Activated T-helper 1 cell treated with Interleukin-2 at 50 U/mL for 16 hours (primary cell): ENCODE measurements around the gene SNW1.
"Not testable (repeated sequence)": the region's sequence is repeated elsewhere in the genome, so short reads cannot be mapped to it uniquely, and the experiment has no call there.

Experiments used
- DNase-seq: peaks from one replicate; pipeline ENCODE4 v3.0.0-alpha.2; 2020; ENCODE audit warnings: low read depth

SNW1 gene

GRCh38 chr14:77760381-77761204 lies at the start of gene SNW1:
SNW1 (minus strand) TSS chr14:77761156; CDS start chr14:77761127, 29 bp downstream.
- DNase-seq, result peak; percentile 84

GRCh38 chr14:77809011-77809410 lies 48.1 kb upstream of the SNW1 start:
- DNase-seq, result no peak

DNA sequence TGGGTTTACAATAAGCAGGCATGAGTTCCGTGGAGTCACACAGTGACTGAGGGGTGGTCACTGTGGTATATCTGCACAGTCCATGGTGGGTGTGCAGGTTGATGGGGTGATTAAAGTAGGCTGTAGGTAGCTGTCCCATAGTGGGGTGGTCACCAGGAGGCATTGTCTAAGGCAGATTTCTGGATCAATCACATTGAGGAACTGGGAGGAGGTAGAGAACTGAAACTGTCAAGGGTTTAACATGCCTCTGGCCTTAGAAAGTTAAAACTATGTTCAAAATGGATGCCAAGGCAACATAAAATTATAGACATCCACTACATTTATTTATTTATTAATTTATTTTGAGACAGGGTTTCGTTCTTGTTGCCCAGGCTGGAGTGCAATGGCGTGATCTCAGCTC lies 47.3 kb upstream of the SNW1 start:
- DNase-seq, result no peak

GRCh38 chr14:77805706-77806105 lies 44.8 kb upstream of the SNW1 start:
- no peak for DNase-seq

- no peak for DNase-seq
Measured at GRCh38 chr14:77804592-77804991, 43.6 kb upstream of the SNW1 start.

DNA sequence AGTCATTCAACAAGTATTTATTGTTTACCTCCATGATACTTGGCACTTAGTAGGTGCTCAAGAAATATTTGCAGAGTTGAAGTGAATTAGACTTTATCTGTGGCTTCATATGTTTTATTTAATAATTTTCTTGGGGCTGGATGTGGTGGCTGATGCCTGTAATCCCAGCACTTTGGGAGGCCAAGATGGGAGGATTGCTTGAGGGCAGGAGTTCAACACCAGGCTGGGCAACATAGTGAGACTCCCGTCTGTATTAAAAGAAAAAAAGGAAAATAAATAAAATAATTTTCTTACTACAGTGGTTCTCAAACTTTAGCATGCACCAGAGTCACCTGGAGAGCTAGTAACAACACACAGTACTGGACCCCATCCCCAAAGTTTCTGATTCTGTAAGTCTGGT lies 39.9 kb upstream of the SNW1 start:
- DNase-seq, result no peak

DNA sequence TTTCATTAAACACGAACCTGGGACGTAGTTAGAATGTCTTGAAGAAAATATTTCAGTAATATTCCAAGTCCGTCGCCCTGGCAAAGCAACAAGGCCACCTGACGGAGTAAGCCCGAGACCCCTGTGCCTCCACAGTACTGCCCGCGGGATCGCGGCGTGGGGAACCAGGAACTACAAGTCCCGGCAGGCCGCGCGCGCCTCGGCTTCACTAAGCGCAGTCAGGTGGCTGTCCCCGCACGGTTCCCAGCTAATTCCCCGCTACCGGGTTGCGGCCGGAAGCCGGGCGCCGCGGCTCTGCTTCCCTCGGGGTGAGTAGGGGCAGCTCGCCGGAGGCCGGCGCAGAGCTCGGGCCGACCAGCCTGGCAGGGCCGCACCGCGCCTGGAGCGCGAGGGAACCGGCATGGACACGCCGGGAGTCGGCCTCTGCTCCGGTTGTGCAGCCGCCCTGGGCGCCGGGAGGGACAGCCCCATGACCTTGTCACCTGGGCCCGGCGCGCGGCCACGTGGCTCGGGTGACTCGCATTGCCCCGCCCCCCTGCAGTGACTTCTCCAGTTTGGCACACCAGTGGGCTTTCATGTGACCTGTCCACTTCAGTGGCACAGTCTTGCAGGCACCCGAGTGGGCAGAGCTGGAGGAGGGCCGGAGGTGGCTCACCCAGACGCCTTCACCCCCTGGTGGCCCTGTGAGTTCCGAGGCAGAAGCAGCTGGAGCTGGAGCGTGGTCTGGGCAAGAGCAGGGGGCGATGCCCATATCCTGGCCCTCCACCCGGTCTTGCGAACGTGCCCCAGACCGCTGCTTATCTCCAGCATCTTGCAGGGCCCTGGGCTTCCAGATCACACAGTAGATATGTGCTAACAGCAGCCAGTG lies 39.1 kb upstream of the SNW1 start, which contains the start of gene ADCK1:
Gene ADCK1 (plus strand): TSS at position 247 of the 868 bp plus-strand sequence. CDS start 18,870 bp downstream, outside the sequence.
- DNase-seq, result peak; percentile 71

DNA sequence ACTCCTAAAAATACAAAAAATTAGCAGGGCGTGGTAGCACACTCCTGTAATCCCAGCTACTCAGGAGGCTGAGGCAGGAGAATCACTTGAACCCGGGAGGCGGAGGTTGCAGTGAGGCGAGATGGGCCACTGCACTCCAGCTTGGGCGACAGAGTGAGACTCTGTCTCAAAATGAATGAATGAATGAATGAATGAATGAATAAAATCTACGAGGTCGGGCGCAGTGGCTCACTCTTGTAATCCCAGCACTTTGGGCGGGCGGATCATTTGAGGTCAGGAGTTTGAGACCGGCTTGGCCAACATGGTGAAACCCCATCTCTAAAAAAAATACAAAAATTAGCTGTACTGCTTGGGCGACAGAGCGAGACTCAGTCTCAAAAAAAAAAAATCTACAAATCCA lies 38.5 kb upstream of the SNW1 start:
- DNase-seq, result not testable (repeated sequence)

DNA sequence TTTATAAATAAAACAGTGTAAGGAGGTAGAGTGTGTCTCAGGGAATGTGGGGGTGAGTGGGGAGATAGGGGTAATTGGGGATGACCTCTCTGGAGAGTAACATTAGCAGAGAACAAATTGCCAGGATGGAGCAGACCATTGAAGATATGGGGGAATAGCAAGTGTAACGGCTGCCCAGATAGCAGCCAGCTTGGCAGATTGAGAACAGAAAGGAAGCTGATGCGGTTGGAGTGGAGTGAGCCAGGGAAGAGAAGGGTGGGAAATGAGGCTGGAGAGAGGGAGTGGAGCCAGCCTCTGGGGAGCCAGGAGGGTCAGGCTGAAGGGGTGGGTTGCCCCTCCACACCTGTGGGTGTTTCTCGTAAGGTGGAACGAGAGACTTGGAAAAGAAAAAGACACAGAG lies 33.4 kb upstream of the SNW1 start:
- no peak for DNase-seq

DNA sequence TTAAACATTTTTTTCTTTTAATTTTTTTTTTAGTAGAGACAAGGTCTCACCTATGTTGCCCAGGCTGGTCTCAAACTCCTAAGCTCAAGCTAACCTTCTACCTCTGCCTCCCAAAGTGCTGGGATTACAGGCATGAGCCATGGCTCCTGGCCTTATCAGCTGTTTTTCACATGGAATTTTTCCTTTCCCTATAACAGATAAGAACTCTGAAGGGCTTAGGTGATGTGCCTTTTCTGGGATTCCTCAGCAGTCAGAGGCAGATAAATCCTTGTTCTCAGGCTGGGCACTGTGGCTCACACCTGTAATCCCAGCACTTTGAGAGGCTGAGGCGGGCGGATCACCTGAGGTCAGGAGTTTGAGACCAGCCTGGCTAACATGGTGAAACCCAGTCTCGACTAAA lies 32.3 kb upstream of the SNW1 start:
- not testable (repeated sequence) for DNase-seq

GRCh38 chr14:77791225-77791600 lies 30.3 kb upstream of the SNW1 start:
- DNase-seq, result no peak

GRCh38 chr14:77790566-77791224 lies 29.7 kb upstream of the SNW1 start:
- DNase-seq, result no peak

GRCh38 chr14:77786148-77786547 lies 25.2 kb upstream of the SNW1 start:
- no peak for DNase-seq

- DNase-seq, result no peak
Measured at GRCh38 chr14:77782202-77782601, 21.2 kb upstream of the SNW1 start.

- not testable (repeated sequence) for DNase-seq
Measured at GRCh38 chr14:77773966-77774365, 13.0 kb upstream of the SNW1 start.

- DNase-seq, result not testable (repeated sequence)
Measured at GRCh38 chr14:77768442-77769069, 7.6 kb upstream of the SNW1 start.

DNA sequence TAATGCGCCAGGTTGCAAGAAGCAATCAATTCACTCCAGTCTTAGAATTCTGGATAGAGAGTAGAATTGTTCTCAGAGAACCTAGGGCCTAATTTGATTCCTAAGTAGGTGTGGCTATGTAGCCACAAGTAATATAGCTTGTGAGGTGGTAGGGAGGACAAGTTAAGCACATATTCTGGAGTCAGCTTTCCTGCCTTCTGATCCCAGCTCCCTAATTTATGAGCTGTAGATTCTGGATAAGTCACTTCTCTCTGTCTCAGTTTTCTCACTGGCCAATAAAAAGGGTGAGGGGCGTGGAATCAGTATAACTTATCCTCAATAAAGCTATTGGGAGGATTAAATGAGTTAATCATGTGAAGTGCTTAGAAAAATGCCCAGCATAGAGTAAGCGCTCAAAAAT lies 3.0 kb upstream of the SNW1 start:
- no peak for DNase-seq

DNA sequence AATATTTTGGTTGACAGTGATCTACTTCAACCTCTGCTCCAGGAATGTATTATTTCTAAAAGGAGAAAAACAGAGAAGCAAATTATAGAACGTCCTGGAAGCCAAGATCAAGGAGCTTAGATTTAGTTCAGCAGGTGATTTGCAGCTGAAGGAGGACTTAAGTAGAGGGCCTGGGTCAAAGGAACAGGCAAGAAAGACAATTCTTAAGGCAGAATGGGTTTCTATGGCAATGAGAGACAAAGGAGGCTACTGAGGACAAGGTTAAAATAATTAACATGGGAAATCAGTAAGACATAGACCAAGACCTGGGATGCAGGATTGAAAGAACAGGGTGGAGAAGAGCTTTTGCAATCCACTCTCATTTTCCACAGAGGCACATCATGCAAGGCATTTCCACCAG lies 2.4 kb upstream of the SNW1 start:
- no peak for DNase-seq

- no peak for DNase-seq
Measured at GRCh38 chr14:77761205-77761931, 412 bp upstream of the SNW1 start.

DNA sequence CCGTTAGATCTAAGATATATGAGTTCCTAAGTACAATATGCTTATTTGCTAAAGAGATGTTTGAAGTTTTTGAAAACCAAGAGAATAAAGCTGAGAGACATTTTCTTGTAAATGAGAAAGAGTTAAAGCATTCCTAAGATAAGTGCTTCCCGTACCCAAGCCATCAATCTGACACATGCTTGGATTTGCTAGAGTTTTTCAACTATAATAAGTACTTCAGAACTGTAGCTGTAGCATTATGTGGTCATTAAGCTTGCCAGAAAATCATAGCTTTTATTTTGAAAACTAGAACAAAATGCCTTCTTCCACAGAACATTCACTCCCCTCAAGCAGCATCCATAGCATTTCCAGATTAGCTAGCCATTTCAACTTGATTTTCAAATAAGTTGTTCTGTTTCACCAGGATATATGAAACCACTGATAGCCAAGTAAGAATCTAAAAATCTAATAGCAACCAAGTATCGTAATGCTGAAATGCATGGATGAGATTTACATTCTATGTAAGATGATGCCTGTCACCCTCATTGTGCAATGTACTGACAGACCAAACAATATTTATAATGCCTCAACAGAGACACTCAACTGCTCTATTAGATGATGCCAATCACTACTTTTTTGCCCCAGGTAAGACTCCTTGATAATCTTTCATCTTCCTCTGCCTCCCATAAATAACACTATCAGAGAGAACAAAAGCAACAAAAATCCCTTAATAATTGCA lies 8.0 kb downstream of the SNW1 start:
- no peak for DNase-seq

DNA sequence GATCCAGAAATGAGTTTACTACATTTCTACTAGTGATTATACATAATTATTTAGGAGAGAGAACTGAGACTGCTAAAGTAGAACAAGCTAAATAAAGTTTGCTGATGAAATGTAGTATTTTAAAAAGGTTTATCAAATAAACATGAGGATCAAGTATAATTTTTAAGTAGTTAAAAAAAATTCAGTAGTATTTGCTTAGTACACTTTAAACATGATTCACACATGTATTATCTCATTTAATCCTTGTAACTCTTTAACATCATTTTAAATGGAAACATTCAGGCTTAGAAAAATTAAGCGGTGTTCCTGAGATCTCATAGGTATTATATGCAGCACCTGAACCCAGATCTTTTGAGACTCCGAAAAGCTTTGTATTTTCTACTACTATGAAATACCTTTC lies 8.7 kb downstream of the SNW1 start:
- no peak for DNase-seq
